GM21529 (cell line): ENCODE data around the gene APOM.
A peak's percentile ranks its signal among the peaks of the same experiment; 100 is the strongest.

Source experiments
- ATAC-seq: cut with Tn5 transposase; IDR thresholded peaks from one replicate; pipeline ENCODE4 v1.9.1; 2021; ENCODE audit not compliant: unreplicated experiment

APOM gene

DNA sequence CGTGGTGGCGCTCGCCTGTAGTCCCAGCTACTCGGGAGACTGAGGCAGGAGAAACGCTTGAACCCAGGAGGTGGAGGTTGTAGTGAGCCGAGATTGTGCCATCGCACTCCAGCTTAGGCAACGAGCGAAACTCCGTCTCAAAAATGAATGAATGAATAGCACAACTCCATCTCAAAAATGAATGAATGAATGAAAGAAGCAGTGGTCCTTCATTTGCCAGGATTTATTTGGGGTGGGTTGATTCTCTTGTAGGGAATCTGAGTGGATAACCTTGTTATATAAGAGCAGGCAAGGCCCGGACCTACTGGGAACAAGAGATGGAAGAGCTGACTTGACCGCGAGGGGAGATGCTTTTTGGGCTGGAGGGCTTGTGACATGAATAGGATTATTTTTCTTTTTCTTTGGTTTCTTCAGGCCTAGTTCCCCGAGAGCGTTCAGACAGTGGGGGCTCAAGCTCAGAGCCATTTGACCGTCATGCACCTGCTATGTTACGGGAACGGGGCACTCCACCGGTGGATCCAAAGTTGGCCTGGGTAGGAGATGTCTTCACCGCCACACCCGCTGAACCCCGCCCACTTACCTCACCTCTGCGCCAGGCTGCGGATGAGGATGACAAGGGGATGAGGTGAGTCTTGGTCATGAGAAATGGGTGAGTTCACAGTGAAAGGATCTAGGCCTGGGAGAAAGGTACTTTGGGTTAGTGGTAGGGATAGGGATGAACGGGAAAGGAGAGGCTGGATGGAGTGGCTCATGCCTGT, 25.3 kb upstream of the APOM start:
- ATAC-seq: no peak

GRCh38 chr6:31631209-31631608, 24.5 kb upstream of the APOM start:
- ATAC-seq: no peak

DNA sequence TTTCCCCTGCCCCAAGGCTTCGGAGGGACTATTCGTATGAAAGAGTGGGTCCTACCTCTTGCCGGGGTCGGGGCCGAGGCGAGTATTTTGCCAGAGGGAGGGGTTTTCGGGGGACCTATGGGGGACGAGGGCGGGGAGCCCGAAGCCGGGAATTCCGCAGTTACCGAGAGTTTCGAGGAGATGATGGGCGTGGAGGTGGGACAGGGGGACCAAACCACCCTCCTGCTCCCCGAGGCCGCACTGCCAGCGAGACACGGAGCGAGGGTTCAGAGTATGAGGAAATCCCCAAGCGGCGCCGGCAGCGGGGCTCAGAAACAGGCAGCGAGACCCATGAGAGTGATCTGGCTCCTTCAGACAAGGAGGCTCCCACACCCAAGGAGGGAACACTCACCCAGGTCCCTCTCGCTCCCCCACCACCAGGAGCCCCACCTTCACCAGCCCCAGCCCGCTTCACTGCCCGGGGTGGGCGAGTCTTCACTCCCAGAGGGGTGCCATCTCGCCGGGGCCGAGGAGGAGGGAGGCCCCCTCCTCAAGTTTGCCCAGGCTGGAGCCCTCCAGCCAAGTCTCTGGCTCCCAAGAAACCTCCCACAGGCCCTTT, 23.9 kb upstream of the APOM start:
- no peak for ATAC-seq

DNA sequence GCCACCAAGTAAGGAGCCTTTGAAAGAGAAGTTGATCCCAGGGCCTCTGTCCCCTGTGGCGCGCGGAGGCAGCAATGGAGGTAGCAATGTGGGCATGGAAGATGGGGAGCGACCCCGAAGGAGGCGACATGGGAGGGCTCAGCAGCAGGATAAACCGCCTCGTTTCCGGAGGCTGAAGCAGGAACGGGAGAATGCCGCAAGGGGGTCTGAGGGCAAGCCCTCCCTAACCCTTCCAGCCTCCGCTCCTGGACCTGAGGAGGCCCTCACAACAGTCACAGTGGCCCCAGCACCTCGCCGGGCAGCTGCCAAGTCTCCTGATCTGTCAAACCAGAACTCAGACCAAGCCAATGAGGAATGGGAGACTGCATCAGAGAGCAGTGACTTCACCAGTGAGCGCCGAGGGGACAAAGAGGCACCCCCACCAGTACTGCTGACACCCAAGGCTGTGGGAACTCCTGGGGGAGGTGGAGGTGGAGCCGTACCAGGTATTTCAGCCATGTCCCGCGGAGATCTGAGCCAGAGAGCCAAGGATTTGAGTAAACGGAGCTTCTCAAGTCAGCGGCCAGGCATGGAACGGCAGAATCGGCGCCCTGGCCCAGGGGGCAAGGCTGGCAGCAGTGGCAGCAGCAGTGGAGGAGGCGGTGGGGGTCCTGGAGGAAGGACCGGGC, 23.3 kb upstream of the APOM start:
- ATAC-seq: no peak

DNA sequence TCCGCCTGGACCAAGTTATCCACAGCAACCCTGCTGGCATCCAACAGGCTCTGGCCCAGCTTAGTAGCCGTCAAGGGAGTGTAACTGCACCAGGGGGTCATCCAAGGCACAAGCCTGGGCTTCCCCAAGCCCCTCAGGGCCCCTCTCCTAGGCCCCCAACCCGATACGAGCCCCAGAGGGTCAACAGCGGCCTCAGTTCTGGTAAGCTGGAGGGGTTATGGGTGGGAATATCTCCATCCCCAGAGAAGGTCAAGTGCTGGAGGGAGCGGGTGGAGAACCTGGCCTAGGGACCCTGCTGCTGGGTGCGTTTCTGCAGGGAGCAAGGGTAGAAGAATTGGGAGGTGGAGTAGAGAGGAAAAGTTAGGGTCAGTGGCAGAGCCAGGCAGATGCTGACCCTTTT, 22.2 kb upstream of the APOM start:
- ATAC-seq: no peak

- ATAC-seq: no peak
Observed at GRCh38 chr6:31634131-31634530, 21.6 kb upstream of the APOM start.

- ATAC-seq: no peak
Observed at GRCh38 chr6:31634969-31635575, 20.6 kb upstream of the APOM start.

DNA sequence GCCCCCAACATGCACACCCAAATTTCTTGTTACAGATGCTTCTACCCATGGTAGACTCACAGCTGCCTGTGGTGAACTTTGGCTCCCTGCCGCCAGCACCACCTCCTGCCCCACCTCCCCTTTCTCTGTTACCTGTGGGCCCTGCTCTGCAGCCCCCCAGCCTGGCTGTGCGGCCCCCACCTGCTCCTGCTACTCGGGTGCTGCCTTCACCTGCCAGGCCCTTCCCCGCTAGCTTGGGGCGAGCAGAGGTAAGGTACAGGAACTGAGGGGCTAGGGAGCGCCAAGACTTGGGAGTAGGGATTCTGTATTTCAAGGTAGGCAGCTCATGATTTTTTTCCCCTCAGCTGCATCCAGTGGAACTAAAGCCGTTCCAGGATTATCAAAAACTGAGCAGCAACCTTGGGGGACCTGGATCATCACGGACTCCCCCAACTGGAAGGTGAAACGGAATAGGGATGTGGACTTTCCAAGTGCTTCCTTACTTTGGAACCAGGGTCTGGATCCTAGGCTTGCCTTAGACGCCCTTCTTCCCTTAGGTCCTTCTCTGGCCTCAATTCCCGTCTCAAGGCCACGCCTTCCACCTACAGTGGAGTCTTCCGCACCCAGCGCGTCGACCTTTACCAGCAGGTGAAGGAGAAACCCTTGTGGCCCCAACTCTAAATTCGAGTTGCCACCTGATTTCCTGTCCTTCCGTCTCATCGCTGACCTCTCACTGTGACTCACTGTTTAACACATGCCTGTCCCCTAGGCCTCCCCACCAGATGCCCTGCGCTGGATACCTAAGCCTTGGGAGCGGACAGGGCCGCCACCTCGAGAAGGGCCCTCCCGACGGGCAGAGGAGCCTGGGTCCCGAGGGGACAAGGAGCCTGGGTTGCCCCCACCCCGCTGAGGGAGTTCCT, 18.7 kb upstream of the APOM start:
- no peak for ATAC-seq

GRCh38 chr6:31639043-31639442, 16.7 kb upstream of the APOM start:
- ATAC-seq: no peak

GRCh38 chr6:31639449-31639861, 16.2 kb upstream of the APOM start:
- no peak for ATAC-seq

GRCh38 chr6:31640612-31641011, 15.1 kb upstream of the APOM start:
- ATAC-seq: no peak

DNA sequence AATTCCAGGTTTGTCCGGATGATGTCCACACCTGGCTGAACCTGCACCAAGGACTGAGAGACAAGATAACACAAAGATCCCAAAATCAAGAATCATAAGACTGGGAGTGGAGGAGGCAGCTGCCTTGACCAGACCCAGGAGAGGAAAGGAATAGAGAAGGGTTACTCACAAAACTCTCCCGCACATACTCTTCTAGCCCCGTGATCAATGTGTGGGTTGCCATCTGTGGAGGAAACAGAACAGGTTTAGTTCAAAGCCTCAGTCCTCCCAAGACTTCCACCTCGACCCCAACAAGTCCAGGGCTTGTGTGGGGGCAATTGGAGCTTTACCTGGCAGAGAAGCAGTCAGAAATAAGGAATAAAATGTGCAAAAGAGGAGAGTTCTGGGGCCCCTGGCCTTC, 14.3 kb upstream of the APOM start:
- no peak for ATAC-seq

GRCh38 chr6:31642798-31643570, 12.7 kb upstream of the APOM start:
- no peak for ATAC-seq

- no peak for ATAC-seq
Observed at GRCh38 chr6:31643818-31644454, 11.8 kb upstream of the APOM start.

DNA sequence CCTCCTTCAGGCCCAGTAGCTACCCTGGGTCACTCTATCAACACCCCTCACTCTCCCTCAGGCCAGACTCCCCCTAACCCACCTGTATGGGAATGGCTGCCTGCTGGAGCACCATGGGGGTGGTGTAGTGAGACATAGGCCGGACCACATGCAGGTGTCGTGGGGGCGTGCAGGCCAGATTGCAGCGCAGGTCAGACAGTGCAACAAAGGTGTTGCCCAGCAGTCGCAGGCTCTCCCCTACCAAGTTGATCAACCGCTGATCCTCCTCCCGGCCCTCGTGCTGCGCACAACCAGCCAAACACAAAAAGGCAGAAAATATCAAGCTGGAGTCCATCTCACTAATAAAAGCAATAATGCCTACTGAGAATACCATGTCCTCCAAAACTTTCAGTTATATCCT, 10.4 kb upstream of the APOM start:
- ATAC-seq: no peak

DNA sequence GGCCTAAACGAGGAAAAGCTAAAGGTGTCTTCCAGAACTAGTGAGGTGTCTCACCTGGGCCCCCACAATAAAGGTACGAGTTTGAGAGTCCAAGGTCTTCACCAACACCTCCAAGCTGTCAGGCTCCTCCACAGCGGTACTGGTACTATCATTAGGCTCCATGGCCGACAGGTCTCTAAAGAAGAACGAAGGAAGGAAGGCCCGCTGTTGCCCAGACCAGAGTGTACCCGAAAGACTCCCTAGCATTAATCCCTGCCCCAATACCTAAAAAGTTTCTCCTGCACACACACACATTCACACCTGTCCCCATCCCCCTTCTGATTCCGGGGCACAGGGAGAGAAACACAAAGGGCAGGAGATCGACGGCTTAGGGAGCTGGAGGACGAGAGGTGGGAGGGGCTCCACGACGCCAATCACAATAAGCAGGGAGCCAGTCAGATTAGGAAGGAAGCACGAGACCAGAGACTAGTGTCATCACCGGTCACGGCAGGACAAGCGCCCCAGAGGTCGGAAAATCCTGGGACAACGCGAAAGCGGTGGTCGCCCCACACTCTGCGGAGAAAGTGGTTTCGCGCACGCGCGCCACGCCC, 4.0 kb upstream of the APOM start:
- ATAC-seq: peak; percentile 33

- ATAC-seq: peak; percentile 65
Observed at GRCh38 chr6:31652925-31653724, 2.6 kb upstream of the APOM start.

GRCh38 chr6:31654574-31655348, 933 bp upstream of the APOM start:
- ATAC-seq: no peak
